HG03139 (cell line): ENCODE measurements around the gene ZNG1A.
"Not testable (repeated sequence)": the region's sequence is repeated elsewhere in the genome, so short reads cannot be mapped to it uniquely, and the experiment has no call there.

Experiments
- ATAC-seq: cut with Tn5 transposase; IDR thresholded peaks from one replicate; pipeline ENCODE4 v1.9.1; 2021; ENCODE audit not compliant: unreplicated experiment

The ZNG1A gene

DNA sequence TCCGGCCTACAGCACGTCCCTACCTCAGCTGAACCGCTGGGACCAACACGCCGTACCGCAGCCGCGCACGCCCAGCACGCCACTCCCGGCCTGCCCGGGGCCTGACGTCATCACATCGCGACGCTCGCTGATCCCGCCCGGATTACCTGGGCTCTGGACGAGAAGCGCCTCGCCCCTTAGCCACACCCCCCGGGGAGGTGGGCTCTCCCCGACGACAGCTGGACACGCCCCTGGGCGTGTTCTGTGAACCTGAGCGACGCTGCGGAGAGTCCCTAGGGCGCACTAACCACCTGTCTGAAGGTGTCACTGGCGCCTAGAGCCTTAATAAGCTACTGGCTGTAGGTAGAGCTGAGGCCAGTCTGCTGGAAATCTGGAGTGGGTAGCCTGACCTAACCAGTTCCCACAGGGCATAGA lies at the start of gene ZNG1A:
TSS of gene ZNG1A (minus strand) at position 87 of the 414 bp plus-strand sequence. CDS start 87 bp downstream, outside the sequence.
- not testable (repeated sequence) for ATAC-seq

DNA sequence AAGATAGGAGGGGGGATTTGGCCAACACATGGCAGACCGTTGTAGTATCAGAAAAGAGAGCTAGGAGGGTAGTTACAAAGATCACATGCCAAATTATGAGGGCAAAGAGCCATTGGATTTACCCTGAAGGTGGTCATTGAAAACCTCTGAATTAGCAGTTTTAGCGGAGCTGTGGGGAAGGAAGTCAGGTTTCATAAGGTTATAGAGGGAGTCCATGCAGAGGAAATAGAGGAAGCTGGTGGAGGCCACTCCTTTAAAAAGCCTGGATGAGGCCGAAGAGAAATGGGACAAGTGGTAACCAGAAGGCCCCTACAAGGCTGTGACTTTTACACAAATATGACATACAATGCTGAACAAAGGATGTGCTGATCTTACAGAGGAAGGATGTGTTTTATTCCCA lies 49.0 kb upstream of the ZNG1A start:
- ATAC-seq: no peak

DNA sequence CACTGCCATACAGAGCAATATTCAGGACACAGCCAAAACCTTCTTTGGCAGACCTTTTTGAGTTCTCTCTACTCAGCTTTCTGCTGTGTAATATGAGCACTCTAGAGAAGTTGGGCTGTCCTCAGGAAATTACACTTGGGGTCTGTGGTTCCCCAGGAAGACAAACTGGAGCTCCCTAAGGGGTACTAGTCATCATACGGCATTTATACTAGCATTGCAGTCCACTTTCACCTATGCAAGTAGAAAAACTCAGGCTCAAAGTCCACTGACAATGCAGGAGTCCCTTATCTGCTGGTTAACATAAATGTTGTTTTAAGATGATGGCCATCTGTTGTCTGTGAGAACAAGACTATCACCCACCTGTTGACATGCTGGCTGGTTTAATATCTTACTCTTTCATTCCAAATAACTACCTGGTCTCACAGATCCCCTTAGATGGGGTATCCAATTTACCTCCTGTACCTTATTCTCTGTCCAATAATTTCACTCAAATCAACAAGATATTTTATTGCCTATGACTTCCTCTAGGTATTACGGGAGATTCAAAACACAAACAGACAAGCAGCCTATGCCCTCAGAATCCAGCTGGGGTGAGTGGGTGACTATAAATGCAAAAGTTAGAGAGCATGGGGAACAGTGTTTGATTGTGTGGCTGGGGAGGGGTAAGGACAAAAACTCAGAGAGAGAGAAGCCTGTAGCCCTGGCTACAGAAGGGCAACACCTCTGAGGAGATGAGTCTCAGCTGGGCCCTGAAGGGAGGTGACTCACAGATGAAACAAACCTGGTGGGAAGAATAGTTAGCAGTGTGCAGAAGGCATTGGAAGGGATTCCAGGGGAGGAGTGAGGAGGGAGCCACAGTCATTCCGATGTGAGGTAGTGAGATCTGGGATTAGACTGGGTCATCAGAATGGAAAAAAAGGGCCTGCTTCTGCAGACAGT lies 46.0 kb upstream of the ZNG1A start:
- ATAC-seq: no peak

DNA sequence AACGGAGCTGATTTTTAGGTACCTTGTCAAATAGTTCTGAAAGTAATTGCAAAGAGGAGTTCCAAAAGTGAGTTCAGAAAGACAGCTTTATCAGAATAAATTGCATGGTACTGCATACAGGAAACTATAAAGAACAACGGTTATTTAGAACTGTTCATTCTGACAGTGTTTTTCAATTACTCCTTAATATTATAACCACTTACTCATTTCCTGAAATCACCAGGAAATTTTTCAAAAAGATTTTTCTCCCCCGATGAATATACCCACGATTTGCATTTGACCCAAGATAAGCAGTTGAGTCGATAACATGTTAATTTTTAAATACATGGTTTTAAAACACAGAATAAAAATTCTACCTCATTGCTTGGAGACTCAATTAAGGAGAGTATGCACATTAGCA lies 45.2 kb upstream of the ZNG1A start:
- ATAC-seq: no peak

DNA sequence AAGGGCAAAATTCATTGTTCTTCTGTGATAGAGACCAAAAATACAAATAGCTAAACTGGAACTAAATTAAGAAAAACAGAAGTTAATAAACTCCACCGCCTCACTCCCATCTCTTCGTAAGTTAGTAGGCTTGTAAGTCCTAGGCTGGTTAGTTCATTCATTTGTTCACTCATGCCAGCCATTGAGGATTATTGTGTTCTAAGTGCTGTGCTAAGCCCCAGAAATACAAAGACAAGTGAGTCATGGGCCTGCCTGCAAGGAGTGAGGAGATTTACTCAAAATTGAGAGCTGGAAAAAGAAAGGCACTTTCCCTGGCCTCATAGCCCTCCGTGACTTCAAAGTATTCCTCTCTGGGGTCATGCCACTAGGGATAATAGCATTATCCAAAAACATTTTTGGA lies 44.3 kb upstream of the ZNG1A start:
- ATAC-seq: no peak

DNA sequence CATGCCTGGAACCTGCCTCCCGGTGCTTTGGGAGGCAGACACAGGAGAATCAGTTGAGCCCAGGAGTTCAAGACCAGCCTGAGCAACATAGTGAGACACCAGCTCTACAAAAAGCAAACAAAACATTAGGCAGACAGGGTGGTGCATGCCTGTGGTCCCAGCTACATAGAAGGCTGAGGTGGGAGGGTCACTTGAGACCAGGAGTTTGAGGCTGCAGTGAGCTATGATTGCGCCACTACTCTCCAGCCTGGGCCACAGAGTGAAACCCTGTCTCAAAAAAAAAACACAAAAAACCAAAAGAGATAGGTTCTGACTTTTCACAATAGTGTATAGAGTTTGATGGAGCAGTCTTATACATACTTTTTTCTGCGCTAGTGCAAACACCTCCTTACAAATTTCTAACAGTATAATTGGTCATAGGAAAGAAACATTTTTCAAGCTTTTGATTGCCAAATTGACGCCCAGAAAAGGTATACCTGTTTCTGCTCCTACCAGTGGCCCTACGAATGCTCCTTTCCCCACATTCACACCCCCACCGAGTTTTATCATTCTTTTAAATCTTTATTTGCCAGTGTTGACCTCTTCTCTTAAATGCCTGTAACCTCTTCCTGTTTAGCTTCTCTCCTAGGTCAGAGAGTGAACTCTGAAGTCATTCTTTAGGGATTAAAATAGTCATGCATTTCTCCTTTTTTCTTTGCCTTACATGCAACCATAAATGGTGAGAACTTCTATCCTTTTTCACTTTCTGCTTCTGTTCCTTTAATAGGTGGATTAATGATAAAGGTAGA lies 43.3 kb upstream of the ZNG1A start:
- no peak for ATAC-seq

DNA sequence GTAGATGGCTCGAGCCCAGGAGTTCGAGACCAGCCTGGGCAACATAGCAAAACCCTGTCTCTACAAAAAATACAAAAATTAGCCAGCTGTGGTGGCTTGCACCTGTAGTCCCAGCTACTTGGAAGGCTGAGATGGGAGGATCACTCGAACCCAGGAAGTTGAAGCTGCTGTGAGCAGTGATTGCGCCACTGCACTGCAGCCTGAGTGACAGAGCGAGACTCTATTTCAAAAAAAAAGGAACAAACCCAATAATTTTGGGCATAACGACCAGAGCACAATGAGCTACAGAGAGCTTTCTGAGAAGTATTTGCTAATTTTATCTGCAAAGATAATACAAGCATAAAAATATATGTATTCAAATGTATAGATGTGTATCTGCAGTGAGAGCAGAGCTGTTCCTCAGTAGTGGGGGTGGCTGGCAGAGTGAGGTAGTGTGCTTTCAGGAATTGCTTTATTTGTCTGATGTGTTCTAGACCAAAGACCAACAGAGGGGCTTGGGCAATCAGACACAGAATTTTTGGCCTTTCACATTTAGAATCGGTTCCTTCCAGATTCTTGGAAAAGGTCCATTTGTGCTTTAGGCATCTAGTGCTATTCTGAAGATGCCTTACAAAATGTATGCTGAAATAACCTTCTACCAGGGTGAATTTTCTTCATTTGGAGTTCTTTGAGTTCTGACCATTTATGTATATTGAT lies 41.0 kb upstream of the ZNG1A start:
- ATAC-seq: no peak

DNA sequence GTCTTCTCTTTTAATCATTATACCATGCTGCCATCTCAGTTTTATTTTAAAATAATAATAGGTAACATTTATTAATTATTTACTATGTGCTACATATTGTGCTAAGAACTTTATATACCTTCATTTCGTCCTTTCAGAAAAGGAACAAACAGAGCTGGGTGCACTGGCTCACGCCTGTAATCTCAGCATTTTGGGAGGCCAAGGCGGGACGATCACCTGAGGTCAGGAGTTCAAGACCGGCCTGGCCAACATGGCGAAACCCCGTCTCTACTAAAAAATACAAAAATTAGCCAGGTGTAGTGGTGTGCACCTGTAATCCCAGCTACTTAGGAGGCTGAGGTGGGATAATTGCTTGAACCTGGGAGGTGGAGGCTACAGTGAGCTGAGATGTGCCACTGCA lies 40.2 kb upstream of the ZNG1A start:
- not testable (repeated sequence) for ATAC-seq

DNA sequence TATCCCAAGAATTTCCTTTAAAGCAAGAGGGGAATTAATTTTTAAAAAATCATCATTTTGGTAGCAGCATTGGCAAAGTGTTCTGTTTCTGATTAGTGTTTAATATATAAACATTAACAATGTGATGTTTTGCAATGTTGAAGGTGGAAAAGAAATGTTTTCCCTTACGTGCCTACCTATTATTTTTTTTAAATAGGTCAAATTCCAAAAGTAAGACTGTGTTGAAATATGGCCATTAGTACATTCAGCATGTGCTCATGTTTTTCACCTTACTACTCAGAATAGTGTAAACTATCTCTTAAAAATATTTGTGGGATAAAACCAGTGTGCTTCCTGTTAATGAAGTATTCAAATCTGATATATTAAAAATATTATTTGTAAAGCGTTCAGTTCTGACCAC lies 39.1 kb upstream of the ZNG1A start:
- no peak for ATAC-seq

DNA sequence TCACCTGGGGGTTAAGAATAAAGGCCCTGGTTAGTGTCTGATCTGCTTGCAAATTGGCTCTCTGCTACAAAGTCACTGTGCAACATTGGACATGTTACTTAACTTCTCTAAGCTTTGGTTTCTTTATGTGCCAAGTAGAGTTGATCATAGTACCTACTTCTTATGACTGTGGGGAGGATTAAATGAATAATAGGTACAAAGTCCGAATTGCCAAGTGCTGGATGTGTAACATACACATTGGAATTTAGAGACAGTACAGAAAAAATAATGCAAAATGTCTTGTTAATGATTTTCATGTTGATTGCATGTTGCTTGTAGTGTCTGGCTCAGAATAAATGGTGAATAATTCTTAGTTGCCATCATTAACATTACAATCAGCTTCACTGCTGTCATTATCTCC lies 38.0 kb upstream of the ZNG1A start:
- ATAC-seq: no peak

DNA sequence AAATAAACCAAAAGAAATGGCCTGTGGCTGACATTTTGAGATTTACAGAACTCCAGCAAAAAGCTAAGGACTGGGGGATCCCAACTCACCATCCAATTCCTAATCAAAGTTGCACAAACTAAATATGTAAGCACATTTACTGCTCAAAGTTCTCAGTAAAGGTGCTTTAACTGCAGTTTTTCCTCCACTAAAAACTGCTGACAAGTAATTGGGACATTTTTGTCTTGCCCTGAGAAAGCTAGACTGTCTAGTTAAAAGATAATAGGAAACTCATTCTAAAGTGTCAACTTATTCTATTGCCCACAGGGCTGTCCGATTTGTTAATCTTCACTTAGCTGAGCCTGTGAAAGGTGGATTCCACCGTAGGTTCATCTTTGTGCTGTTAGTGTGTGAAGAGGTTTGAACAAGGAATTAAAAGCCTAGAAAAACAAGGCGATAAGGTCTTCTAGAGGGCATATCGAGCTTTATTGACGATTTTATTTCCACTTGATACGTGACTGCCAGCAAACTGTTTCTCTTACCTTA lies 36.8 kb upstream of the ZNG1A start:
- ATAC-seq: no peak

DNA sequence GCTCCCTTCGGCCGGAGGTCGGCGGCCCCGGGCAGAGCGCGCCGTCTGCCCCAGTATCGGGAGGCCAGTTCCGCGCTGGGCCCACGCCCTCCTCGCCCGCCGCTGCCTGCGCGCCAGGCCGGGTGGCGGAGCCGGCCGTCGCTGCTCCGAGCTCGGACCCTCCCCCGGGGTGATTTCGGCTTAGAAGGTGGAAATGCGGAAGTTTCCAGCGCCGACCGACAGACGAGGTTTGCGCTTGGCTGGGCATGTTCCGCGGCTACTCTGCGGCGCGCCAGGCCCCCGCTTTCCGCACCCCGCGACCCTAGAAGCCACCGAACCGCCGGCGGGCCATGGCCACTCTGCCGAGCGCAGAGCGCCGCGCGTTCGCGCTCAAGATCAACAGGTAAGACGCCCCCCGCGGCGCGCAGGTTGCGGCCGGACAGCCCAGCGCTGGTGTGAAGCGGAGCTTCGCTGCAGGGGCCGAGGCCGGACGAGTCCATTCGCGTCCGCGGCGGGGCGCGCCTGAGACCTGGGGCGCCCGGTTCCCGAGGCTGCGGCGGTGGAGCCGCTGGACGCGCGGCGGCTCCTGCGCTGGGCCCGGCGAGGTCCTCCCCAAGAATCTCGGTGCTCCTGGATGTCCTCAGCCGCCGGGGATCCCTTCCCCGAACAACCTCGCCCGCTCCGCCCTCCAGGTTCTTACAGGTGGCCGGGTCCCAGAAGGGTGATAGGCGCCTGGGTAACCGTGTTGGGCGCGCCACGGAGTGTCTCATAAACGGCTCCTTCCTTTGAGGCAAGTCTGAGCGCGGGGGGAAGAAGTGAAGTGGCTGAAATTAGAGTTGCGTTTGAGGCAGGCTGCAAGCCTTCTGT lies 36.0 kb upstream of the ZNG1A start, which contains the start of gene DOCK8:
TSS of gene DOCK8 (plus strand) at position 218 of the 846 bp plus-strand sequence. CDS start at position 330, 112 bp downstream.
- peak; percentile 64 for ATAC-seq

DNA sequence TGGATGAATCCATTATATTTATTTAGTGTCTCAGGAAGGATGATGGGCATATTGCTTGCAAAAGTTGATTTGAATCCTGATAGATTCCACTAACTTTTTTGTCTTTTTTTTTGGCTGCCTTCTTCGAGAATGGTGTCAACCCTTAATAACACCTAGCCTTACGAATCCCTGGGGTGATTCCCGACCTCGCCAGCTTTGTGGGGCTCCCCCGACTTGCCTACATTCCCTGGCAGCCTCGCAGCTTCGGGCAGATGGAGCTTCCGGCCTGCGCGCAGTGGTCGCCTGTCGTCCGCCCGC lies 35.4 kb upstream of the ZNG1A start:
- ATAC-seq: no peak

DNA sequence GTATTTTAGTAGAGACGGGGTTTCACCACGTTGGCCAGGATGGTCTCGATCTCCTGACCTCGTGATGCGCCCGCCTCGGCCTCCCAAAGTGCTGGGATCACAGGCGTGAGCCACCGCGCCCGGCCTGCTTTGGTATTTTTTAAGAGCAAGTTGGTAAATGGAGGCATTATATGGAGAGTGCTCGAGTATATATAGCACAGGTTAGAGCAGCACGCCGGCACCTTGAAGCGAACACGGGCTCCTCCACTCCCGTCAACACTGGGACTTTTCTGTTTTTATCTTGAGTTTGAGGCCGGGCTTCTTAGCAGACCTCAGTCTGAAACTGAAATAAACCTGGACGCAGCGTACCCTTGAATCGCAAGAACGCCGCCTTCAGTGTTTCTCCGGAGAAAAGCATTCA lies 35.0 kb upstream of the ZNG1A start:
- ATAC-seq: not testable (repeated sequence)

DNA sequence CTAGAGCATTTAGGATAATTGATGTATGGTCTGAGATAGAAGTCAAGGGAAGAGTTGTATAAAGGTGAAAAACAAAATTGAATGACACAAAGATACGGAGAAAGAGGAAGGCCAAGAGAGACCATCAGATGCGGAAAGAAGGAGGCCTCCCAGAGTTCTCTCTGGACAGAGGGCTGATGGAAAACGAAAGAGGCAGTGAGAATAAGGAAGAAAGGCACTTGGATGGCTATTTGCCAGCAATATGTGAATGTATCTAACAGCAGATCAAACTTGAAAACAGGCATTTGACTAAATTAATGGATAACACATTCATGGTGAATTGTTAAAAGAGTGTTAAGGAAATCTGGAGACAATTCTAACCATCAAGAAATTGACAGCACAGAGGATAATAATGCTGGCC lies 33.4 kb upstream of the ZNG1A start:
- ATAC-seq: no peak

DNA sequence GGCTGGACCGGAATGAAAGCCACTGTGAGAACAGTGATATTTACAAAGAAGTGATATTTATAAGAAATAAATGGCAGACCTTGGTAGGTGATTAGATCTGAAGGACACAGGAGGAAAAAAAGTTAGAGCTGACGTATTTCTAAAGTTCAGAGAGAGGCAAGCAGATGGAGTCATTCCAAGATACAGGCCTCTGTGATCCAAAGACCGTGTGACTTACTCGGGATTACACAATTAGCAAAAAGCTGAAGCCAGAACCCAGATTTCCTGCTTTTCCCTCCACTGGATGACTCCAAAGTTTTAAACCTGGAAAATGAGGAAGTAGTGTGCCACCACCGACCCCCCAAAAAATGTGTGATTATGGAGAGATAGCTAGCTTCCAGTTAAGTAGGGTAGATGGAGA lies 32.7 kb upstream of the ZNG1A start:
- ATAC-seq: no peak

DNA sequence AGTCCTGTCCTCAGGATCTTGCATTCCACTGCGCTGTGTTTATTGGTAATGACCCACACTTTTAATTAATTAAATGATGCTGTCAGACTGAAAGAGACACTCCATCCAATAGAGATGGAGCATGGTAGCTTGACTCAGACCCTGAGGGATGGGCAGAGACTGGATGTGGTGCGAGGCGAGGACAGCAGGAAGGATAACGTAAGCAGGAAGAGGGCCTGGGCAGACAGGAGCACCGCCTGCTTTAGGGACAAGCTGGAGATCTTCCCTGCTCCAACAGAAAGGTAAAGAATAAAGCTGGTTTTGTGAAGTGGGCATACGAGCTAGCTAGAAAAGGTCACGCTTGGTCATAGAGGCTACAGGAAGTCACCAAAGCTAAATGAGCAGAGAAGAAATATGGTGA lies 32.2 kb upstream of the ZNG1A start:
- ATAC-seq: no peak

DNA sequence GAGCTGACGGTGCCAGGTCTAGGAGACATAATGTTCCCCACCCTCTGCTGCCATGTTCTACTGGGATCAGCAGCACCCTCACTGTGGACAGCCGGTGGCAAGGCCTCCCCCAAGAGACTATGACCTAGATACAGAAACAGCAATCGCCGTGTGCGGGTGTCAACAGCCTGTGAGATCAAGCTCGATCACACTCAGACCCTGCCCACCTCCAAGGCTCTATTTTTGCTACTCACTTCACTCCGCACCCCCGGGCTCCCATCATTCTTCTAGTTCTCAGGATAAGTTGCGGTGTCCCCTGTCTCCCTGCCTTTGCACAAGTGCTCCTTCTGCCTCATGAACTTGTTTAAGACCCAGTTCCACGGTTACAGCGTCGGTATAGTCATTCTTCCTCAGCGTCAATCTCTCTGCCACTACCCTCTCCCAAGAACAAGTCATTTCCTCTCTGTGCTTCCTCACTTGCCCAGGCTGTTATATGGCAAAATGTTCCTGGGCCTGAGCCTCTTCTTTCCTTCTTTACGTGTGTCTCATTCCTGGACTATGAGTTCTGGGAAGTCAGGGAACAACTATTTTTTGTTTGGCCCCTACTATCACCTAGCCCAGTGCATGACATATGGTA lies 30.4 kb upstream of the ZNG1A start:
- ATAC-seq: no peak

DNA sequence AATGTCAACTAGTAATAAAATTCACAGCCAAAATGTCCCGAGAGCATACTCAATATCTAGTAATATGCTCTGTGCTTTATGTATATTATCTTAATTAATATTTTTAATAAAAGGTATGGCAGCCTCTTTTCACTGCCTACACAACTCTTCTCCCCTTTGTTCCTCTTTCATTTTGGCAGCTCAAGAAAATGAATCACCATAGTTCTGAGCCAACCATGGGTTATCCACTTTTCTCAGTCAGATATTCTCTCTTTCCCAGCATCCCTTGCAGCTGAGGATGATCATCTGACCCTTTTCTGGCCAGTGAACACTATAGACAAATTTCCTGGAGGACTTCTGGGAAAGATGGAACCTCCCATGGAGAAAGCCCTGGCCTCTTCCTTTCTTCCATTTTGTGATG lies 27.6 kb upstream of the ZNG1A start:
- ATAC-seq: no peak

DNA sequence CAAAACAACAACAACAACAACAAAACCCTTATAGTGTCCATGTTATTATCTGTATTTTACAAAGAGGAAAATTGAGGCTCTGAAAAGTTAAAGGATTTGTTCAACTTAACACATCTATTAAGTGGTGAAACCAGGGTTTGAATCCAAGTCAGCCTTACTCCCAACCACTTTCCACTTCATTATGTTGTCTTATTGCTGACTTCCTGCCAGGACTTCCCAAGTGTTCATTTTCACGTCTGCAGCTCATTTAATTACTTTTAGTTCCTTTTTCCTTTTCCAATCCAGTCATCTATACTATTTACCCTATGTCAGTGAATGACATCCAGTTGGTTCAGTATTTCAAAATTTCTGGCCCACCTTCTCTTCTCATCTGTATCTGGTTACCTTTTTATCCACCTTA lies 20.7 kb upstream of the ZNG1A start:
- ATAC-seq: not testable (repeated sequence)
